ENCODE measurements around the gene ANKLE1. TPM values are rescaled to one million over a fixed set of nuclear protein-coding genes. Genes with fewer than 3 reads are reported as not detected.

Gene ANKLE1
- polyA plus RNA-seq (2013, experiment 1 of 2) = 2.9 TPM
- polyA plus RNA-seq (2013, experiment 2 of 2) = 3.0 TPM

GRCh38 chr19:17281391-17282304, at the start of gene ANKLE1:
ANKLE1 (plus strand) TSS chr19:17281901; CDS start chr19:17281921, 20 bp downstream.
- Histone ChIP-seq H3K4me3 (ENCODE audit: extremely low read depth, insufficient read depth, low read length, poor library complexity, severe bottlenecking) (peak within 1 kb of the TSS; percentile 27), H3K4me1 (ENCODE audit: control insufficient read depth, insufficient read depth, low read length, poor library complexity, severe bottlenecking) (no peaks in the 10 kb centered on the region), H3K36me3 (ENCODE audit: control insufficient read depth, insufficient read depth, low read length) (peaks cover 31% of the 10 kb centered on the region), H3K9me3 (ENCODE audit: control insufficient read depth, low read length) (peaks cover 3% of the 10 kb centered on the region), H3K27ac (ENCODE audit: low read depth, low read length, severe bottlenecking) (no peak within 1 kb of the TSS)
- 30 to 38% methylated on average over 53 to 75 of the region's 75 CpGs for WGBS, 2 experiments (ENCODE audit: insufficient coverage in 2 of 2)

GRCh38 chr19:17232258-17232657, 49.4 kb upstream of the ANKLE1 start:
- H3K36me3 ChIP-seq (ENCODE audit: control insufficient read depth, insufficient read depth, low read length) = peaks cover 52% of the 10 kb centered on the region
- H3K9me3 ChIP-seq (ENCODE audit: control insufficient read depth, low read length) = no peaks in the 10 kb centered on the region
- no peak overlapping the region for H3K27ac ChIP-seq (ENCODE audit: low read depth, low read length, severe bottlenecking)
- H3K4me1 ChIP-seq (ENCODE audit: control insufficient read depth, insufficient read depth, low read length, poor library complexity, severe bottlenecking) = peaks cover 19% of the 10 kb centered on the region
- 96 to 97% methylated on average over 10 to 25 of the region's 25 CpGs for WGBS, 2 experiments (ENCODE audit: insufficient coverage in 2 of 2)
- H3K4me3 ChIP-seq (ENCODE audit: extremely low read depth, insufficient read depth, low read length, poor library complexity, severe bottlenecking) = no peak overlapping the region

- Histone ChIP-seq H3K9me3 (ENCODE audit: control insufficient read depth, low read length) (no peaks in the 10 kb centered on the region), H3K27ac (ENCODE audit: low read depth, low read length, severe bottlenecking) (peak overlapping the region; percentile 67), H3K4me3 (ENCODE audit: extremely low read depth, insufficient read depth, low read length, poor library complexity, severe bottlenecking) (peak overlapping the region; percentile 44), H3K4me1 (ENCODE audit: control insufficient read depth, insufficient read depth, low read length, poor library complexity, severe bottlenecking) (peaks cover 16% of the 10 kb centered on the region), H3K36me3 (ENCODE audit: control insufficient read depth, insufficient read depth, low read length) (peaks cover 69% of the 10 kb centered on the region)
- WGBS, 2 experiments (ENCODE audit: insufficient coverage in 2 of 2) = 5 to 8% methylated on average over 4 to 6 of the region's 11 CpGs
Observed at GRCh38 chr19:17234911-17235299, 46.8 kb upstream of the ANKLE1 start.

- peaks cover 75% of the 10 kb centered on the region for H3K36me3 ChIP-seq (ENCODE audit: control insufficient read depth, insufficient read depth, low read length)
- WGBS, 2 experiments (ENCODE audit: insufficient coverage in 2 of 2) = 2 to 3% methylated on average over 58 to 70 of the region's 80 CpGs
- H3K4me1 ChIP-seq (ENCODE audit: control insufficient read depth, insufficient read depth, low read length, poor library complexity, severe bottlenecking) = peaks cover 16% of the 10 kb centered on the region
- peak overlapping the region; percentile 67 for H3K27ac ChIP-seq (ENCODE audit: low read depth, low read length, severe bottlenecking)
- H3K4me3 ChIP-seq (ENCODE audit: extremely low read depth, insufficient read depth, low read length, poor library complexity, severe bottlenecking) = peak overlapping the region; percentile 44
- no peaks in the 10 kb centered on the region for H3K9me3 ChIP-seq (ENCODE audit: control insufficient read depth, low read length)
Observed at GRCh38 chr19:17235300-17235970, 46.3 kb upstream of the ANKLE1 start.

GRCh38 chr19:17235971-17236777, 45.5 kb upstream of the ANKLE1 start:
- peak overlapping the region; percentile 44 for H3K4me3 ChIP-seq (ENCODE audit: extremely low read depth, insufficient read depth, low read length, poor library complexity, severe bottlenecking)
- 0% methylated on average over 5 of the region's 27 CpGs; no CpG with 5 or more reads in 1 of the 2 experiments for WGBS, 2 experiments (ENCODE audit: insufficient coverage in 2 of 2)
- peak overlapping the region; percentile 67 for H3K27ac ChIP-seq (ENCODE audit: low read depth, low read length, severe bottlenecking)
- H3K9me3 ChIP-seq (ENCODE audit: control insufficient read depth, low read length) = no peaks in the 10 kb centered on the region
- H3K36me3 ChIP-seq (ENCODE audit: control insufficient read depth, insufficient read depth, low read length) = peaks cover 76% of the 10 kb centered on the region
- H3K4me1 ChIP-seq (ENCODE audit: control insufficient read depth, insufficient read depth, low read length, poor library complexity, severe bottlenecking) = peaks cover 16% of the 10 kb centered on the region

- Histone ChIP-seq H3K9me3 (ENCODE audit: control insufficient read depth, low read length) (no peaks in the 10 kb centered on the region), H3K27ac (ENCODE audit: low read depth, low read length, severe bottlenecking) (peak overlapping the region; percentile 36), H3K4me3 (ENCODE audit: extremely low read depth, insufficient read depth, low read length, poor library complexity, severe bottlenecking) (no peak overlapping the region), H3K36me3 (ENCODE audit: control insufficient read depth, insufficient read depth, low read length) (peaks cover 71% of the 10 kb centered on the region), H3K4me1 (ENCODE audit: control insufficient read depth, insufficient read depth, low read length, poor library complexity, severe bottlenecking) (peaks cover 16% of the 10 kb centered on the region)
- 97 to 99% methylated on average over 15 to 17 of the region's 18 CpGs for WGBS, 2 experiments (ENCODE audit: insufficient coverage in 2 of 2)
Observed at GRCh38 chr19:17236811-17237543, 44.7 kb upstream of the ANKLE1 start.

GRCh38 chr19:17237747-17238706, 43.7 kb upstream of the ANKLE1 start:
- Histone ChIP-seq H3K4me3 (ENCODE audit: extremely low read depth, insufficient read depth, low read length, poor library complexity, severe bottlenecking) (no peak overlapping the region), H3K4me1 (ENCODE audit: control insufficient read depth, insufficient read depth, low read length, poor library complexity, severe bottlenecking) (peaks cover 25% of the 10 kb centered on the region), H3K36me3 (ENCODE audit: control insufficient read depth, insufficient read depth, low read length) (peaks cover 60% of the 10 kb centered on the region), H3K27ac (ENCODE audit: low read depth, low read length, severe bottlenecking) (no peak overlapping the region), H3K9me3 (ENCODE audit: control insufficient read depth, low read length) (no peaks in the 10 kb centered on the region)
- WGBS, 2 experiments (ENCODE audit: insufficient coverage in 2 of 2) = 96 to 97% methylated on average over 10 to 12 of the region's 13 CpGs

GRCh38 chr19:17240062-17240752, 41.5 kb upstream of the ANKLE1 start:
- Histone ChIP-seq H3K4me1 (ENCODE audit: control insufficient read depth, insufficient read depth, low read length, poor library complexity, severe bottlenecking) (peaks cover 21% of the 10 kb centered on the region), H3K36me3 (ENCODE audit: control insufficient read depth, insufficient read depth, low read length) (peaks cover 43% of the 10 kb centered on the region), H3K27ac (ENCODE audit: low read depth, low read length, severe bottlenecking) (no peak overlapping the region), H3K4me3 (ENCODE audit: extremely low read depth, insufficient read depth, low read length, poor library complexity, severe bottlenecking) (no peak overlapping the region), H3K9me3 (ENCODE audit: control insufficient read depth, low read length) (no peaks in the 10 kb centered on the region)
- WGBS, 2 experiments (ENCODE audit: insufficient coverage in 2 of 2) = 87 to 94% methylated on average over 18 to 21 of the region's 24 CpGs
